GM18867 (cell line): ENCODE results near the gene FXYD5.

Experiments used
- ATAC-seq: cut with Tn5 transposase; IDR thresholded peaks from one replicate; pipeline ENCODE4 v1.9.1; 2021; ENCODE audit warnings: mild to moderate bottlenecking, moderate library complexity; ENCODE audit not compliant: unreplicated experiment

FXYD5 gene

DNA sequence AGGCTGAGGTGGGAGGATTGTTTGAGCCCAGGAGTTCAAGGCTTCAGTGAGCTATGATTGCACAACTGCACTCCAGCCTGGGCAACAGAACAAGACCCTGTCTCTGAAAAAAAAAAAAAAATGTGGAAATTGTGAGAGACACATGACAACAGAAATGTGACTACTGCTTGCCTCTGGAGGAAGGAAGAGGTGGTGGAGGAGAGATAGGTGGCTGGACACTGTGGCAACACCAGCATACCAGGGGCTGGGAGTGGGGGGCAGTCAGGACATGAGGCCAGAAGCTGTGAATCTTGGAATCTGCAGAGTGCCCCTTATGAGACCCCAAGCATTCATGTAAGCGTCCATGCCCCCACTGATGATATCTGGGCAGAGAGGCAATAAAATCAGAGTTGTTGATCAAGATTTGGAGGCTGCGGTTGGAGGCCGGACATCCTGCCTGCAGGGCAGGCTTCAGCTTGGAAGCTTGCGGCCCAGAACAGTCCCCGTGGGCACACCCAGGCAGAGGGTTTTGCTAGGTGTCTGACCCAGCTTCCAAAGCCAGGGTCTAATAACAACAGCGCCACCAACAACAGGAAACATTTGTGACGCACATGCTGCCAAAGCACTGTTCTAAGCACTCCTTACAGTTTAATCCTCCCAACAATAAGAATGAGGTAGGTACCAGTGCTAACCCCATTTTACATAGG lies 57.2 kb downstream of the FXYD5 start:
- ATAC-seq: no peak

DNA sequence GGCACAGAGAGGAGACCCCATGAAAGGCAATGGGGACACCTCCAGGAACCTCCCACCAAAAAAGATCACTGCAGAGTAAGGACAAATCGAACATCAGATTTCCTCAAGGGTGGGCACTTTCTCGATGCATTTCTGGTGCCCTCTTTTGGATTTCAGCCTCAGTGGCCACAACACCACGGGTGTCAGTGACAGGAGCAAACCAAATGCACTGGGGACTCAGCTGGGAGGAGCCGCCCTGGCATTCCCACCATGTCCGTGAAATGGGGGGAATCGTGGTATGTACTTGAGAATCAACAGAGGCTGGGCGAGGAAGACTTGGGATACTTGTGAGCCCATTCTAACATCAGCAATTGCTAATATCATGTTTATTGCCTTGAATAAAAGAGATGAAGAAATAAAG lies 57.7 kb downstream of the FXYD5 start:
- ATAC-seq: no peak

DNA sequence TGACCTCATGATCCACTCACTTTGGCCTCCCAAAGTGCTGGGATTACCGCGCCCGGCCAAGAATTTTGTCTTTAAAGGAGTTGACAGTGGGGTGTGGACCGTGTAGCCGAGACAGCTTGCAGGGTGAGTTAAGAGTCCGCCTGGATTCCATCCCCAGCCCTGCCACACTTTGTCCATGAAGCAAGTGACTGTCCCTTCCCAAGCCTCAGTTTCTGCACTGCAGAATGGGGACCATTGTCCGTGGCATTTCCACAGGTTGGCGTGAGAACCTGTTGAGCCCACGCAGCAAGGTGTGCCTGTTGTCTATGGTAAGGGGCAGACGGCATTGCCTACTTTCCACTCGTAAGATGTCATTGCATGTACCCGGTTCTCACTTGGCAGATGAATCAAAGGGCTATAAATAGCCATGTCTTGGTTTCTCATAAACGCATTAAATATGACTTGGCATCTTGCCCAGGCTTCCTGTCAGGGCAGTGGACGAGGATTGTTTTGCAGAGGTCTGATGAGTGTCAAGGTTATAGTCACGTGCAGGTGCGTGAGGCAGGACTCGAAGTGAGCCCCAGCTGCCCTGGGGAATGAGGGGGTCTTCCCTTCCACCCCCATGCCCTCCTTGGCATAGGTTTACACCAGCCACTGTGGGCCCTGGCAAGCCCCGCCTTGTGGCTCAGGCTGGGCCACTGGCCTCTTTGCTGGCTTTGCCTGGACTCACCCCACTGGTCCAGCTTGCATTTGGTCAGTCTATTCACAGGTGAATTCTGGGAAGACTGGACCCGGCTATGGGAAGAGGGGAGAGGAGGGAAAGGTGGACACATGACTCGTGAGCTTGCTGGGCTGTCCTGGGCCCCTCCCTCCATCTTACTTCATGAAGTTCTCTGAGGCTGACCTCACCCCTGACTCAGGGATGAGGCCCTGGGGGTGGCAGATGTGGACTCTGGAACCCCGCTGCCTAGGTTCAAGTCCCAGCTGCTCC lies 59.4 kb downstream of the FXYD5 start:
- peak; percentile 75 for ATAC-seq

DNA sequence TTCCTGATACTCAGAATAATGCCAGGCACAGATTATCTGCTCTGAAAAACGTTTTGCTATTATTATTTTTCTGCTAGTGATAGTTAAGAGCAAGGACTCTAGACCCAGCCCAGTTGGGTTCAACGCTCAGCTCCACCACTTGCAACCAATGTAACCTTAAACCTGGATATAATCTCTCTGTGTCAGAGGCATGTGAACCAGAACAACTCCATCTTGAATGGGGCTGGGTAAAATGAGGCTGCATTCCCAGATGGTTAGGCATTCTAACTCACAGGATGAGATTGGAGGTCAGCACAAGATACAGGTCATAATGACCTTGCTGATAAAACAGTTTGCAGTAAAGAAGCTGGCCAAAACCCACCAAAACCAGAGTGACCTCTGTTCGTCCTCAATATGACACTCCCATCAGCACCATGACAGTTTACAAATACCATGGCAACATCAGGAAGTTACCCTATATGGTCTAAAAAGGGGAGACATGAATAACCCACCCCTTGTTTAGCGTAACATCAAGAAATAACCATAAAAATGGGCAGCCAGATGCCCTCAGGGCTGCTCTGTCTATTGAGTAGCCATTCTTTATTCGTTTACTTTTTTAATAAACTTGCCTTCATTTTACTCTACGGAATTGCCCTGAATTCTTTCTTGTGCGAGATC lies 60.4 kb downstream of the FXYD5 start:
- no peak for ATAC-seq

DNA sequence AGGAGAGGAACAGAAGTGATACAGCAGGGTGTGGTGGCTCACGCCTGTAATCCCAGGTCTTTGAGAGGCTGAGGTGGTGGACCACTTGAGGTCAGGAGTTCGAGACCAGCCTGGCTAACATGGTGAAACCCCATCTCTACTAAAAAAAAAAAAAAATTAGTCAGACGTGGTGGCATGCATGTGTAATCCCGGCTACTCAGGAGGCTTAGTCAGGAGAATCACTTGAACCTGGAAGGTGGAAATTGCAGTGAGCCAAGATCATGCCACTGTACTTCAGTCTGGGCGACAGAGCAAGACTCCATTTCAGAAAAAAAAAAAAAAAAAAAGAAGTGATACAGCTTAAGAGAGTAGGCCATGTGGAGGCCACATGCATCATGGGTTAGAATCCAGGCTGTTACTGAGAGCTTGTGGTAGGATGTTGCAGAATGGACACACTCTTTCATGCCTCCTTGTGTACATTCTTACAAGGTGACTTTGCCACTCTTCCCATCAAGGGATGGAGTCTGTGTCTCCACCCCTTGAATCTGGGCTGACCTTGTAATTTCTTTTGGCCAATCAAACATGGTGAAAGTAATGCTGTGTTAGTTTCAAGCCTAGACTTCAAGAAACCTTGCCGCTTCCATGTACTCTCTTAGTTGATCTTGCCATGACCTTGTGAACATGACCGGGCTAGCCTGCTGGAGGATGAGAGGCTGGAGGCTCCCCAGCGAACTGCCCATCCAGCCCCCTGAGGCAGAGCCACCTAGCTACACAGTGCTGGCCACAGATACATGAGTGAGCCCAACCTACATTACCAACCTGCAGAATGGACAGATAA lies 61.7 kb downstream of the FXYD5 start:
- no peak for ATAC-seq

DNA sequence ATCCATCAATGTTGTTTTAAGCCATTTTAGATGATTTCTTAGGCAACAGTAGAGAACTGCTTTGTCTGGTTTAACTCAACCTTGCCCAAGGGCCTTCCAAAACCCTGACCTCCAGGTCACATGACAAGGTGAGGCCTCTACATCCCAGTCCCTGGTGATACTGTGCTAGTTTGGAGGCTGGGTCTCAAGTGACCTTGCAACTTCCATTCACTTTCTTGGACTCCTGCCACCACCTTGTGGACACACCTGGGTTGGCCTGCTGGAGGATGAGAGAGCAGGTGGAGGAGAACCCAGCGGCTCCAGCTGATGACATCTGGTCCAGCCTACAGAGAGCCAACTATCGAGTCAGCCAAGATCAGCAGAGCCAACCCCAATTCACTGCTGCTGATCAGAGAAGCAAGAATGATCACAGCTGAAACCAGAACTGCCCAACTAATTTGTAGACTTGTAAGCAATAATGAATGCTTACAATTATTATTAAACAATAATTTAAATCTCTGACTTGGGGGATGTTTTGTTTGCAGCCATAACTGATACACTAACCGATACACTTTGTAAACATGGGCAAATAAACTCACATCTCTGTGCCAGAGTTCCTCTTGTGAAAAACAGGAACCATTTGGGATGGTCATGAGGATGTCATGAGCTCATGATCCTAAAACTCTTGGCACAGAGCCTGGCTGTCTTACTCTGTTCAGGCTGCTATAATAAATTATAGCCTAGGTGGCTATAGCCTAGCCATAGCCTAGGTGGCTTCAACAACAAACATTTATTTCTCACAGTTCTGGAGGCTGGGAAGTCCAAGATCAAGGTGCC lies 62.5 kb downstream of the FXYD5 start:
- no peak for ATAC-seq

DNA sequence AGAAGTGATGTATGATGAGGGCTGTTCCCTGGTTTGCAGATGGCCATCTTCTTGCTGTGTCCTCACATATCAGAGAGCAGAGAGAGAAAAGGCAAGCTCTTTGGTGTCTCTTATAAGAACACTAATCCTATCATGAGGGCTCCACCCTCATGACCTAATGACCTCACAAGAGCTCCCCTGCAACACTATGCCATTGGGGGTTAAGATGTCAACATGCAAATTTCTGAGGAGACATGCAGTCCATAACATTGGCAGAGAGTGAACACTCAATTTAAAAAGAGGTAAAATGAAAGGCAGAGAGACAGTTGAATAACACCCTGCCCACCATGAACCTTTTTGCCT lies 63.1 kb downstream of the FXYD5 start:
- ATAC-seq: no peak

DNA sequence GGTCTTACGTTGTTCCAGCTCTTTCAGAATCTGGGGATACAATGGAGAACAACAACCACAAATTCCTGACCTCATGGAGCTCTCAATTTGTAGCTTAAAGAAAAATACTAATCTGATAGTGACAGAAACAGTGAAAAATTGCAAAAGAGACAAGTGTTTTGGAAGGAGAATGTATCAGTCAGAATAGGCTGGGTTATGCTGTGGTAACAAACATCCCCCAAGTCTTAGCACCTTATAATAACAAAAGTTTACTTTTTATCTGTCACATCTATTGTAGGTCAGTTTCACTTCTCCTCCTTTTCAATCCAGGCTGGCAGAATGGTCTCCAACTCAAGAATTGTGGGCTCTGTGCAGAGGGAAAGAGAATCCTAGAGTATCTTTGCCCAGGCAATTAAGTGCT lies 64.5 kb downstream of the FXYD5 start:
- ATAC-seq: no peak
